Activated CD8-positive, alpha-beta memory T cell treated with anti-CD3 and anti-CD28 coated beads for 36 hours (primary cell): ENCODE data around the gene LY6G5C. TPM values are rescaled to one million over a fixed set of nuclear protein-coding genes. Genes with fewer than 3 reads are reported as not detected.

ENCODE experiments used
- CTCF ChIA-PET: fragments of 350-600 bp; sonication (Branson Sonifier 250); formaldehyde crosslinking; loops from one replicate; lab custom pipeline; 2021; ENCODE audit warnings: antibody characterized with exemption; lab: Charles Lee
- POLR2A ChIA-PET: fragments of 350-600 bp; sonication (Branson Sonifier 250); formaldehyde crosslinking; loops from one replicate; lab custom pipeline; 2021; ENCODE audit warnings: antibody characterized with exemption; lab: Charles Lee
- total RNA-seq, 2 experiments: library from RNA; stranded (reverse); gene quantifications; one replicate each; pipeline ENCODE4 v1.2.3, GENCODE V29; 2021

The LY6G5C gene
- total RNA-seq, 2 experiments from 2014 or later = 3.1 to 3.5 TPM

DNA sequence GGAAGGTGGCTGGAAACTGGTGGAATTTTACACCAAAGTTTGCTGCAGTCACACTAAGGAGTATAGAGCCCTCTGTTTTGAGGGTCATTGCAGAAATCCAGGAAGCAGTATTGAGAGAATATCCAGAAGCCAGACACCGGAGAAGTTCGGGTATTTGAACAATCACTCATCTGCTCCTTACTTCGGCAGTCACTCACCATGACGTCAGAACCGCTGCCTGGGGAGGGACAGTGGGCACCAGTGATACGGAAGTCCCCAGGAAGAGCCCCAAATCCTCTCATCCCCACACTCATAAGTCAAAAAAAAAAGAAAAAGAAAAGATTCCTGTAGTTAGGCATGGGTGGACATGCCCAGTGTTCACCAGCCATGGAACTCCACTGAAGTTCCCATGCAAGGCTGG is 4.0 kb downstream of the LY6G5C start:
- ChIA-PET CTCF (interaction anchor here (0.9 kb wide), 1 partner anchor 9 kb away, joined by 3 read pairs; no protein-coding TSS in a partner anchor), POLR2A (no interaction called here)

DNA sequence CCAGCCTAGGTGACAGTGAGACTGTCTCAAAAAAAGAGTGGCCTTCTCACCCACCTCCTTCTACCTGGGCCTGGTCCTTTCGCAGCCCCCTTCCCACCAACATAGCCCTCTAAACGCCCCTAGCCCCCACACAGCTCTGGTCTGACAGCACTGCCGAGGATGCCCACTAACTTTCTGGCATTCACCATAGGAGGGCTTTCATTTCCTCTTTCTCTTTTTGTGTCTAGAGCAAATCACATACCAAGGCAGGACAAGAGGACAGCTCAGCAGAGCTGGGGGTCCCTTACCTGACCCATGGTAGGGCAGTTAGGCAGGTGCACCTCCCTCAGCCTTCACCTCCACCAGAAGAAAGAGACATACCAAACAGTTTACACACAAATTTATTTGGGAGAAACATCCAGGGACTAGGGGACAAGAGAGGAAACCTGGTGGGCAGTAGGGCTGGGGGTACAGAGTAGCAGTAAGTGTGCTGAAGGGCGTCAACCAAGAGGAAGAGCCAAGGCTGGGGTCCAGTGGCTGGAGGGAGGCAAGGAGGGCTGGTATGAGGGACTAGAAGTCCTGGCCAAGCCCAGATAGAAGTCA is 4.5 kb downstream of the LY6G5C start:
- POLR2A ChIA-PET = no interaction called here
- CTCF ChIA-PET = no interaction called here

DNA sequence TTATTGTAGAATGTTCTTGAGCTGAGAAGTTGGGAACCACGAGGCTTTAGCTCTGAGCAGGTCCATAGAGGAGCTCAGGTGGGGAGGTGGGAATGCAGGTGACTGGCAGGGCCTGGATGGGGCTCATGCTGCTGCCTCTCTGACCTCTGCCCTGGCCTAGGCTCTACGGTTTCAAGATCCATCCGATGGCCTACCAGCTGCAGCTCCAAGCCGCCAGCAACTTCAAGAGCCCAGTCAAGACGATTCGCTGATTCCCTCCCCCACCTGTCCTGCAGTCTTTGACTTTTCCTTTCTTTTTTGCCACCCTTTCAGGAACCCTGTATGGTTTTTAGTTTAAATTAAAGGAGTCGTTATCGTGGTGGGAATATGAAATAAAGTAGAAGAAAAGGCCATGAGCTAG is 11.2 kb downstream of the LY6G5C start, which contains the start of gene LY6G5B:
TSS of gene LY6G5B (plus strand) at position 301 of the 400 bp plus-strand sequence. CDS start 975 bp downstream, outside the sequence.
- POLR2A ChIA-PET = interaction anchor here (0.6 to 0.9 kb wide), 2 partner anchors 26 to 117 kb away, joined by 3 to 7 read pairs; no protein-coding TSS in a partner anchor
- CTCF ChIA-PET = interaction anchor here (1.0 to 1.4 kb wide), 2 partner anchors 18 to 21 kb away, joined by 3 to 4 read pairs; partner anchors contain the start of gene BAG6

DNA sequence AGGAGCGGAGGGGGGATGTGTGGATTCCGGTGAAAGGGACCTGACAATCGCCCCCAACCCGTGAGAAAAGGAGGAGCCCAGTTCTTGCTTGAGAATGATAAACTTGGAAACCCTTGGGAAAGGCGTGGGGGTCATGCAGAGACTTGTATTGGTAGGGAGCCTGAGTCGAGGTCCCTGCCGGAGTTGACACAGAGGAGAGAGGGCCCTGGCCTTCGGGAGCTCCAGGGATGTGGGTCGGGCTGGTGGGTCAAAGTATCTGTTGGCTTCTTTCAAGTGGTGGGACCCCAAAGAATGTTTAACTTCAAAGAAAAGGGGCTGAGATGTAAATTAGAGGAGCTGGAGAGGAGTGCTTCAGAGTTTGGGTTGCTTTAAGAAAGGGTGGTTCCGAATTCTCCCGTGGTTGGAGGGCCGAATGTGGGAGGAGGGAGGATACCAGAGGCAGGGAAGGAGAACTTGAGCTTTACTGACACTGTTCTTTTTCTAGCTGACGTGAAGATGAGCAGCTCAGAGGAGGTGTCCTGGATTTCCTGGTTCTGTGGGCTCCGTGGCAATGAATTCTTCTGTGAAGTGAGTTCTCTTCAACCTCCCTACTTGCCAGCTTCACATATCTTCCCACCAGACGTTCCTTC is 14.4 kb downstream of the LY6G5C start:
- ChIA-PET CTCF (interaction anchor here (0.8 to 1.3 kb wide), 3 partner anchors 68 to 120 kb away, joined by 3 read pairs; partner anchors contain the start of gene ATP6V1G2), POLR2A (interaction anchor here (0.6 kb wide), 1 partner anchor 9 kb away, joined by 3 read pairs; no protein-coding TSS in a partner anchor)

DNA sequence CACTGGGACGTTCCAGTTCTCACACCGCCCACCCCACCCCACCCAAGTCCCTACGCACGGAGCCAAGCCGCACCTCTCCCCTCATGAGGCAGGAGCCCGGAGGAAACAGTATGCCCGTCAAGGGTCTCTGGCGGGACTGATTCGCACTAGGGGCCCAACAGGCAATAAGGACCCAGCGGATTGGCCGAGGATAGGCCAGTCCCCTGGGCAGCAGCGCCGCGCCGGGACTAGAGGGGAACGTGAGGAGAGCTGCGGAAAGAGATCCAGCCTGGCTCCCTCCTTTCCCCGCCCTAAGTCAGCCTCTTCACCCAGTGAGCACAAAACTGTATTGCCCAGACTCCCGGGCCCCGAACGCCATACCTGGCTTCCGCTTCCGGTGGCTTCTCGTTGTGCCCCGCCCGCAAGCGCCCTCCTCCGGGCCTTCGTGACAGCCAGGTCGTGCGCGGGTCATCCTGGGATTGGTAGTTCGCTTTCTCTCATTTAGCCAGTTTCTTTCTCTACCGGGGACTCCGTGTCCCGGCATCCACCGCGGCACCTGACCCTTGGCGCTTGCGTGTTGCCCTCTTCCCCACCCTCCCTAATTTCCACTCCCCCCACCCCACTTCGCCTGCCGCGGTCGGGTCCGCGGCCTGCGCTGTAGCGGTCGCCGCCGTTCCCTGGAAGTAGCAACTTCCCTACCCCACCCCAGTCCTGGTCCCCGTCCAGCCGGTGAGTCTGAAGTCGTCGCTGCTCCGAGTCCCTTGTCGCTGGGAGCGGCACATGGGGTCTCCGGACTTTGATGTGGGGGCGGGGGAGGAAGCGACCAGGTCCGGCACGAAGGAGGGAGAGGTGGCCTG is 15.1 kb downstream of the LY6G5C start, which contains the start of gene CSNK2B:
TSS of gene CSNK2B (plus strand) at position 580 of the 836 bp plus-strand sequence. CDS start 752 bp downstream, outside the sequence.
- CTCF ChIA-PET = interaction anchor here (0.8 to 3.6 kb wide), 2 partner anchors 13 to 76 kb away, joined by 3 to 21 read pairs; partner anchors contain the start of gene BAG6
- POLR2A ChIA-PET = interaction anchor here (0.5 to 3.1 kb wide), 4 partner anchors 13 to 153 kb away, joined by 3 to 29 read pairs (median 4); partner anchors contain the start of genes ABHD16A and BAG6

DNA sequence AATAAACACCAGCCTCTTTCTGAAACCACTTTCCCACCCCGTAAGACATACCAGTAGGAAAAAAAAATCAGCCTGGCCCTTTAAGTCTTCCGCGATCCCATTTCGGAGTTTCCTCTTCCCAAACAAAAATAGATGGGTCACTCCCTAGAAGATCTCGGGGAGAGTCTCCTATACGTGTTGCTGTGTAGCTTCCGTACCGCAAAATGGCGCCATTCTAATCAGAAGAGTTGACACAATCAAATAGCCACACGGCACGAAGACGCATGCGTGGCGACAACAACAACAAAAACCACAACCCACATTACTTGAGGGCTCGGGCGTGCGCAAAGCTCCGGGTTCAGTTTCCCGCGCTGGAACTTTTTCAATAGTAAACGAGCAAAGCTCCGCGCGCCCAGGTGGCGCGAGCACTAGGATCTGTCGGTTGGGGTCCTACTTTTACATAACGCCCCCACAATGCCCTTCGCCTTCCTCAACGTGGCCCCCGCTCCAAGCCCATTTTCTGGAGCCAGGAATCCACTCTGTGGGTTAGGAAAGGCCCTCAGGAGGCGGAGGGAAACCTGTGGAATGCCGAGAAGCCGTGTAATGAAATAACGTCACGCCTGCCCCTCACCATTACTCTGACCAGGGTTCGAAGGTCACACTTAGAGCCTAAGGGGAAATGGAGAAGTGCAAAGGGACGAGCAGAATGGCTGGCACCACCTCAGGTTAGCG is 15.9 kb downstream of the LY6G5C start, which contains the start of gene GPANK1:
TSS of gene GPANK1 (minus strand) at position 208 of the 711 bp plus-strand sequence. CDS start 519 bp downstream, outside the sequence.
- CTCF ChIA-PET = interaction anchor here (1.1 to 3.6 kb wide), 2 partner anchors 12 to 166 kb away, joined by 4 to 21 read pairs; partner anchors contain the start of gene BAG6
- POLR2A ChIA-PET = interaction anchor here (0.6 to 3.1 kb wide), 8 partner anchors 12 to 931 kb away, joined by 3 to 29 read pairs (median 4); partner anchors contain the start of genes ABHD16A, BAG6, CLIC1 and LSM2

DNA sequence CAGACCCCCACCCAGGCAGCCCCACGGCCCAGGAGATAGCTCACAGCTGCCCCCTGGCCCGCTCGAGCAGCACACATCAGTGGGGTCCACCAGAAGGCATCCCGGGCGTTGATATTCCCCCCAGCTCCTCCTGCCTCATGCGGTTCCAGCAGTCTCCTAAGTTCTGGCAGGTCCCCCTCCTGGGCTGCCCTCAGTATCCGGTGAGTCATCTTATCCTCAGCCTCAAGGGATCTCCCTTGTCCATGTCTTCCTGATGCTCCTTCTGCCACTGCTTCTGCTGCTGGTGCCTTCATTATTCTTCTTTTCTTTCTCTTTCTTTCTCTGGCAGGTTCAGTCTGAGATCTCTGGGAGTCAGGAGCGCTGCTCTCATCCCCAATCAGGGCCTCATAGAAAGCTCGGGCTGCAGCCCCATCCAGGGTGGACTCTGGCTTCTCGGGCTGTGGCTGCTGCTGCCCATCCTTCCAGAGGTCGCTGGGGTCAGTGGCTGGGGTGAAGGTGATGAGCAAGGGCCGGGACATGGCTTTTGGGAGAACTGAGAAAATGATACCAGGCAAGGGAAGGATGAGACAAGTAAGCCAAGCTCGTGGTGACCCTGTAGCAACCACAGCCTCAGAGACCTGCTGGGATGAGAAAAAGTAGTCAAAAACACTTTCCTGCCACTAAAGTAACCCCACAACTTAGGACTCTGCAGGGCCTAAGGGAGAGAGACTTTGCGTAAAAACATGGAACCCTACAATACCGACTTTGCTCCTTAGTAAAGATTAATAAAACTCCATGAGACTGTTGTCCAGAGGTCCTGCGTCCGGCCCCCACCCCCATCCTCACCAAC is 16.7 kb downstream of the LY6G5C start:
- CTCF ChIA-PET = interaction anchor here (0.6 to 3.6 kb wide), 5 partner anchors 11 to 171 kb away, joined by 3 to 21 read pairs (median 4); partner anchors contain the start of gene BAG6

DNA sequence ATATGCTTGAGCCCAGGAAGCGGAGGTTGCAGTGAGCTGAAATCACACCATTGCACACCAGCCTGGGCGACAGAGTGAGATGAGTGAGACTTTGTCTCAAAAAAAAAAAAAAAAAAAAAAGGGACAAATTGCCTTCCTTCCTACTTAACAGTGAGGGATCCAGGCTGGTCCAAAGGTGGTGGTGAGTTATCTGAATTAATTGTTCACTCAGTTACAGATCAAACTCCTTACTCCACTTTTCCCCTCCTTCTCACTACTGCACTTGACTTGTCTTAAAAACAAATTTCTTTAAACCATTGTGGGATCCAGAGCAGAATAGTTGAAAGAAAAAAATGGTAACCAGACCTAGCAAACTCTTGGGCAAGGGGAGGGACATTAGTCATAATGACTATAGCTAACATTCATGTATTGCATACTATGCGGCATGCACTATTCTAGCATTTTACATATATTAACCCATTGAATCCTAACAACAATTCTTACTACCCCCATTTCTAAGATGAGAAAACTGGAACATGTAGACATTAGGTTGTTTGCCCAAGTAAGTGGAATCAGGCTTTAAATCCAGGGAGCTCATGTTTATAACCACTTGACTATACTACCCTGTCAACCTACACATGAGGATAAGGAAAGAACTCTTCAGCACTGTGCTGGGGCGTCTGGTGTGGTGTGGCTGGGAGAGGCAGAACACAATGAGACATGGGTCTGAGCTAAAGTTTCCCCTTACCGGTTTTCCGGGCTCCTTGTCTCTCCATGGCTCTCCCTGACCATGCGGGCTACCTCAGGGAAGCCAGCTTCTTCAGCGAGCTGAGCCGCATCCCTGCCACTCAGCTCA is 17.5 kb downstream of the LY6G5C start:
- POLR2A ChIA-PET = interaction anchor here (0.6 to 3.1 kb wide), 5 partner anchors 11 to 355 kb away, joined by 3 to 29 read pairs (median 7); partner anchors contain the start of genes BAG6, HSPA1A and HSPA1L

More for the DNA sequence above, 16.7 kb downstream of the LY6G5C start:
- POLR2A ChIA-PET = interaction anchor here (0.7 to 3.1 kb wide), 9 partner anchors 11 to 930 kb away, joined by 3 to 29 read pairs (median 4); partner anchors contain the start of genes ABHD16A, BAG6, CLIC1 and HSPA1A

DNA sequence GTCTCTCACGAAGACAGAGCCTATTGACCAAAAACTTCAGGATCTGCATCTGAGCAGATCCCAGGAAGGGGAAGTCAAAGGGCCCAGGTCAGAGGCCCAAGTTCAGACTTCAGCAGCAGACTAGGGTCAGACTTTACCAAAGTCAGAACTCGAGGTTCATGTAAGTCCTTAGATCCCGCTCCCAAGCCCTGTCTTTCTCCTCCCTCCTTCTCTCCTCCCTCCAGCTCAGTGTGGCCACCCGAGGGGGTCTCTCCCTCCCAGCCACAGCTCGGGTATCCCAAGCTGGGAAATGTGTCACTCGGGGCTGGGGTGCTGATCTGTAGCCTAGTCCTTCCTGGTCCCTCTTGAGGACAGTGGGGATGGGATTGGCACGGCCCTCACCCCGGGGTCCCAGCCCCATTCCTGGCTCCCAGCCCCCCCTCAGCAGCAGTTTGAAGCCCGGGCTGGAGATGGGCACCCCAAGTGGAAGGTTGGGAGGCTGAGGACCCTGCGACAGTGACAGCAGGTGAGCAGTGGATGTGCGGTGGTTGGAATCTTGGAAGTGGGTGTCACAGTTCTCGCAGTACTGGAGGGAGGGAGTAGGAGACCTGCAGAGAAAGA is 18.6 kb downstream of the LY6G5C start:
- ChIA-PET POLR2A (interaction anchor here (0.6 to 1.7 kb wide), 4 partner anchors 23 to 502 kb away, joined by 3 to 7 read pairs (median 5); partner anchors contain the start of genes EGFL8 and HSPA1B), CTCF (interaction anchor here (1.2 to 3.6 kb wide), 3 partner anchors 9 to 134 kb away, joined by 4 to 21 read pairs (median 6); partner anchors contain the start of gene BAG6)

More for the DNA sequence above, 17.5 kb downstream of the LY6G5C start:
- CTCF ChIA-PET = interaction anchor here (0.7 to 3.6 kb wide), 5 partner anchors 11 to 133 kb away, joined by 3 to 21 read pairs (median 4); partner anchors contain the start of gene BAG6

DNA sequence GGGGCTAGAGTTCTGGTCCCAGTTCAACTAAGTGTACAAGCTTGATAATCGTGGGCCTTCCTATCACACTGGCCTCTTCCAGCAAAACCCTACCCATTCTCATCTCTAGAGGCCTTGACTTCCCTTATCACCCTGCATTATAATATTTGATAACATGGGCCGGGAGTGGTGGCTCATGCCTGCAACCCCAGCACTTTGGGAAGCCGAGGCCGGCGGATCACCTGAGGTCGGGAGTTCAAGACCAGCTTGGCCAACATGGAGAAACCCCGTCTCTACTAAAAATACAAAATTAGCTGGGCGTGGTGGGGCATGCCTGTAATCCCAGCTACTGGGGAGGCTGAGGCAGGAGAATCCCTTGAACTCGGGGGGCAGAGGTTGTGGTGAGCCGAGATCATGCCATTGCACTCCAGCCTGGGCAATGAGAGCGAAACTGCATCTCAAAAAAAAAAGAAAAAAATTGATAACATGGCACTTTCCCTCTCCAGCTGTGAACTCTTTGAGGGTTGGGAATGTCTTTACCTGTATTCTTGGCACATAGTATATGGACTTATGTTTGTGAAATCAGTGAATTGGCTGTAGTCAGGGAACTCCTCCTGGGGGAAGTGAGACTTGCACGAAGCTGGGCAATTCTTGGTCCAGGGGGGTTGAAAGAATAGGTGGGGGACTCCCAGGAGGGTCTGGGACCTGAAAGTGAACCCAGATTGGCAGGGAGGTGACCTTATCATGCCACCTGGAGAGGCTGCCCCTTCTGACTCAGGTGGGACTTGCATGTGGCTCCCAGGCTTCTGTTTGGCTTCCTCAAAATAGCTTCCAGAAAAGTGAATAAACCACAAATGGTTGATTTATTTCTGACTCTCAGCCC is 19.4 kb downstream of the LY6G5C start:
- CTCF ChIA-PET = interaction anchor here (1.0 to 3.6 kb wide), 4 partner anchors 9 to 115 kb away, joined by 3 to 21 read pairs (median 5); partner anchors contain the start of genes ATP6V1G2 and BAG6
- POLR2A ChIA-PET = interaction anchor here (0.9 to 1.7 kb wide), 3 partner anchors 9 to 166 kb away, joined by 4 to 6 read pairs (median 5); partner anchors contain the start of genes BAG6, DDX39B and HSPA1B

DNA sequence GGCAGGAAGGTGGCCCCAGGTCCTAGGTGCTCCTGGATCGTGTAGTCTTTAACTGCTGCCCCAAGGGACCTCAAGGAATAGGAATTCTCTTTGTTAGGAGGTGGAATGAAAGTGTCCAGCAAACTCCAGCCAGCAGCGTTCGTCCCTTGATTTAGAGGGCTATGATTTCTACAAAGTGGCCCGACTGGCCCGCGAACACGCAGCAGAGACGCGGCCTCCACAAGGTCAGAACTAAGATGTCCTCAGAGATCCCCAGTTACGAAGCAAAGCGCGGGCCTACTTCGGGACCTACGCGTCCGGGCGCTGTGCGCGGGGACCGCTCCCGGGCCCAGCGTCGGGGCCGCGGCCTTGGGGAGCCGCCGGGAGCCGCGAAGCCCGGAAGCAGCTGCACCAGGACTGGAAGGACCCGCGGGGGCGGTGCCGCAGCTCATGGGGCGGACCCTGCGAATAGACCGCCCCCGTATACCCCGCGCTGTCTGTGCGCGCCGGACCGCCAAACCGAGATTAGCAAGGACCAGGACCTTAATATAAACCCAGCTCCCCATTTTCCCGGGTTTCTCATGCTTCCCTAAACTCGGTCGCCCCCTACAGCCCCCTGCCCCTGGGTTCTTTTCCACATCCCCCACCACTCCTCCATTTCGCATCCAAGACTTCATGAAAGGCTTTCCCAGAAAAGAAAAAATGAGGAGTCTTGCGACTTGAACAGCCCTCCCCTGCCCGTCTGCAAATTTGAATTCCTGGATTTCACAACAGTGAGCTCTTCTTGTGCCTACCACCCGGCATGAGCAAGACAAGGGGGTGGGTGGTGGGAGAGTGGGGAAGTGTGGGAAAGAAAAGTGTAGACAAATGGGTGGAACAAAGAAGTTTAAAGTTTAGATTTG is 20.2 kb downstream of the LY6G5C start, which contains the start of gene C6orf47:
TSS of gene C6orf47 (minus strand) at position 398 of the 881 bp plus-strand sequence. CDS start 831 bp downstream, outside the sequence.
- POLR2A ChIA-PET = interaction anchor here (0.9 to 1.0 kb wide), 2 partner anchors 8 to 119 kb away, joined by 5 to 6 read pairs; partner anchors contain the start of genes BAG6 and DDX39B
- CTCF ChIA-PET = interaction anchor here (1.0 to 1.7 kb wide), 3 partner anchors 8 to 114 kb away, joined by 3 to 6 read pairs (median 4); partner anchors contain the start of genes ATP6V1G2 and BAG6

DNA sequence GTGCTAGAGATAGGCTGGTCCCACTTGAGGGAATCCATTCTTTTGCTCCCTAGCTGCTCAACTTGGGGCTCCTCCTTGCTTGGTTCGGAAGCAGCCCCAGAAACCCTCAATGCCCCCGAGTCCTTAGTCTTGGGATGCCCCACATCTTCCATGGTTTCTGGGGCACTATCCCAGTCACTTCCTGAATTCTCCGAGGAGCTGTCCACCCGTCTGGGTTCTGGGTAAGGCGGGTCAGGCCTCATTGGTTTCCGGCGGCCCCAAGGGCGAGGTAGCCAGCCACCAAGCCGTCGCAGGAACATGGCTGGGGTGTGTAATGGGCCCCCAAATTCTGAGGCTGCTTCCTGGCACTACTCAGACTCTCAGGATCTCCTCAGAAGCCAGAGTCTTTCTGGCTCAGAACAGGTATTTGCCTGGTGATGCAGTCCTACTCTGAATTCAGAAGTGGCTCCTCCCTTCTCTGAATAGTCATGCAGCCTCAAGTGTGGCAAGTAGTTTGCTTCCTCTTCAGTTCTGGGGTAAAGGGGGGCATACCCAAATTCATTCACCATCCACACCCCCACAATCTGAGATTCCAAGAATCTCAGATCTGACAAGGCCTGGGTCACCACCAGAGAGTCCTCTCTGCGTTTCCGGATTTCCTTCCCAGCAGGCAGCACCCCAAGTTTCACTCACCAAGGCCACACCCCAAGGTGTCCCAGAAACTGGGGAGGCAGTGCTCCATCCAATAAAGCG is 21.1 kb downstream of the LY6G5C start:
- ChIA-PET POLR2A (interaction anchor here (1.0 to 1.1 kb wide), 2 partner anchors 7 to 175 kb away, joined by 3 to 6 read pairs; partner anchors contain the start of gene BAG6), CTCF (interaction anchor here (0.8 to 1.7 kb wide), 3 partner anchors 8 to 70 kb away, joined by 3 to 6 read pairs (median 4); partner anchors contain the start of gene BAG6)
